H1 (cell line): ENCODE data around the gene EML4. TPM values are rescaled to one million over a fixed set of nuclear protein-coding genes. Genes with fewer than 3 reads are reported as not detected.

Source experiments
- CTCF ChIA-PET: fragments of 300-600 bp; sonication (Branson Sonifier 250); formaldehyde crosslinking; loops from one replicate; lab custom pipeline; 2021; ENCODE audit not compliant: partially characterized antibody; lab: Charles Lee
- POLR2A ChIA-PET: fragments of 300-600 bp; sonication (Branson Sonifier 250); formaldehyde crosslinking; loops from one replicate; lab custom pipeline; 2021; ENCODE audit warnings: inconsistent platforms; ENCODE audit not compliant: partially characterized antibody; lab: Charles Lee
- DNase-seq, 2 experiments: peaks; one replicate each; pipeline versions ENCODE4 v3.0.0 to v3.0.0-alpha.2; 2010 to 2022; ENCODE audit warnings: low spot score in 2 of 2, low read depth in 1 of 2, mixed read lengths in 1 of 2
- FAIRE-seq: peaks from 2 replicates; lab custom pipeline; 2011; peaks lifted over from hg19 to GRCh38; lab: Jason Lieb, UNC
- H2AFZ ChIP-seq: 2 replicates; pipeline ENCODE4 v1.8.1; 2012; ENCODE audit warnings: low read length, inconsistent platforms
- H2AK5ac ChIP-seq: 2 replicates; pipeline ENCODE4 v1.6.1; 2013; ENCODE audit warnings: low read depth, low read length
- H2BK120ac ChIP-seq: replicated peaks from 2 replicates; pipeline ENCODE3; 2013; ENCODE audit warnings: low read depth, low read length, inconsistent platforms
- H2BK12ac ChIP-seq: 2 replicates; pipeline ENCODE4 v1.6.1; 2013; ENCODE audit warnings: low read depth, low read length
- H2BK15ac ChIP-seq: 2 replicates; pipeline ENCODE4 v1.6.1; 2013; ENCODE audit warnings: low read length
- H2BK20ac ChIP-seq: 2 replicates; pipeline ENCODE4 v1.6.1; 2013; ENCODE audit warnings: low read length
- H2BK5ac ChIP-seq: 2 replicates; pipeline ENCODE4 v1.6.1; 2013; ENCODE audit warnings: low read depth, low read length
- H3K14ac ChIP-seq: 2 replicates; pipeline ENCODE4 v1.6.1; 2013; ENCODE audit warnings: inconsistent platforms; ENCODE audit not compliant: insufficient read length
- H3K18ac ChIP-seq: 2 replicates; pipeline ENCODE4 v1.6.1; 2013; ENCODE audit warnings: low read length; ENCODE audit errors: extremely low read depth
- H3K23ac ChIP-seq: 2 replicates; pipeline ENCODE4 v1.6.1; 2013; ENCODE audit warnings: inconsistent platforms; ENCODE audit not compliant: insufficient read length
- H3K23me2 ChIP-seq: 2 replicates; pipeline ENCODE4 v1.6.1; 2013; ENCODE audit warnings: low read depth, low read length
- H3K27ac ChIP-seq: 2 replicates; pipeline ENCODE4 v1.6.1; 2011; ENCODE audit warnings: low read depth, low read length, inconsistent platforms
- H3K27me3 ChIP-seq, 4 experiments: replicated peaks in 1 of 4; 1 replicate in 1 of 4; 2 replicates in 3 of 4; pipeline versions ENCODE4 v1.6.1 to v1.8.1; 2011 to 2013; ENCODE audit warnings: low read length in 3 of 4, mild to moderate bottlenecking in 3 of 4, inconsistent platforms in 2 of 4, mixed read lengths in 2 of 4, moderate library complexity in 1 of 4; ENCODE audit not compliant: control insufficient read depth in 3 of 4, insufficient read depth in 3 of 4; ENCODE audit errors: extremely low read depth in 1 of 4
- H3K36me3 ChIP-seq, 4 experiments: 2 replicates each; pipeline versions ENCODE4 v1.6.1 to v1.8.1; 2011 to 2013; ENCODE audit warnings: mild to moderate bottlenecking in 4 of 4, low read length in 3 of 4, moderate library complexity in 2 of 4, control low read depth in 1 of 4, inconsistent platforms in 1 of 4; ENCODE audit not compliant: insufficient read depth in 4 of 4, control insufficient read depth in 2 of 4
- H3K4ac ChIP-seq: replicated peaks from 2 replicates; pipeline ENCODE3; 2013; ENCODE audit warnings: low read length, low read depth, mixed read lengths, inconsistent platforms; ENCODE audit not compliant: insufficient read length
- H3K4me1 ChIP-seq, 4 experiments: replicated peaks in 1 of 4; 1 replicate in 1 of 4; 2 replicates in 3 of 4; pipeline versions ENCODE4 v1.6.1 to v1.8.1; 2011 to 2013; ENCODE audit warnings: low read length in 3 of 4, inconsistent platforms in 2 of 4, mixed read lengths in 1 of 4; ENCODE audit not compliant: insufficient read depth in 4 of 4, control insufficient read depth in 3 of 4
- H3K4me2 ChIP-seq, 2 experiments: 2 replicates each; pipeline versions ENCODE4 v1.6.1 to v1.8.1; 2011 to 2013; ENCODE audit warnings: low read depth in 2 of 2, low read length in 2 of 2, control low read depth in 1 of 2, inconsistent platforms in 1 of 2, mild to moderate bottlenecking in 1 of 2; ENCODE audit not compliant: insufficient read depth in 1 of 2
- H3K4me3 ChIP-seq, 4 experiments: fragments of 200-600, 300-600 bp in 1 of 4; sonication (generic), shearing (Covaris generic), sonication (Bioruptor Twin) in 1 of 4; 2 replicates each; pipeline versions ENCODE4 v1.5.1 to v1.8.1; 2011 to 2016; ENCODE audit warnings: low read length in 4 of 4, low read depth in 3 of 4, control low read depth in 2 of 4, inconsistent platforms in 2 of 4, mild to moderate bottlenecking in 2 of 4, mixed read lengths in 1 of 4, moderate library complexity in 1 of 4; ENCODE audit not compliant: insufficient read depth in 2 of 4; ENCODE audit errors: extremely low read depth in 1 of 4
- H3K56ac ChIP-seq: replicated peaks from 2 replicates; pipeline ENCODE3; 2013; ENCODE audit warnings: low read depth, mild to moderate bottlenecking, mixed read lengths, low read length, inconsistent platforms; ENCODE audit not compliant: insufficient read length
- H3K79me1 ChIP-seq: 2 replicates; pipeline ENCODE4 v1.6.1; 2013; ENCODE audit warnings: low read depth, low read length, control low read depth
- H3K79me2 ChIP-seq, 2 experiments: 2 replicates each; pipeline versions ENCODE4 v1.6.1 to v1.8.1; 2012 to 2013; ENCODE audit warnings: low read length in 2 of 2, mild to moderate bottlenecking in 2 of 2, inconsistent platforms in 1 of 2; ENCODE audit not compliant: insufficient read depth in 2 of 2, control insufficient read depth in 1 of 2
- H3K9ac ChIP-seq, 4 experiments: replicated peaks in 1 of 4; 1 replicate in 1 of 4; 2 replicates in 3 of 4; pipeline versions ENCODE4 v1.6.1 to v1.8.1; 2011 to 2013; ENCODE audit warnings: low read depth in 3 of 4, low read length in 3 of 4, control low read depth in 2 of 4, mild to moderate bottlenecking in 2 of 4, moderate library complexity in 2 of 4, inconsistent platforms in 1 of 4; ENCODE audit errors: extremely low read depth in 1 of 4
- H3K9me3 ChIP-seq, 2 experiments: 2 replicates each; pipeline versions ENCODE4 v1.6.1 to v1.8.1; 2012 to 2013; ENCODE audit warnings: mild to moderate bottlenecking in 2 of 2, moderate library complexity in 2 of 2, control low read depth in 1 of 2, inconsistent platforms in 1 of 2, low read depth in 1 of 2, low read length in 1 of 2, mixed read lengths in 1 of 2; ENCODE audit not compliant: insufficient read depth in 2 of 2
- H4K20me1 ChIP-seq, 2 experiments: replicated peaks in 1 of 2; 2 replicates each; pipeline versions ENCODE3 to v1.8.1; 2011 to 2013; ENCODE audit warnings: inconsistent platforms in 2 of 2, low read length in 2 of 2, mild to moderate bottlenecking in 1 of 2; ENCODE audit not compliant: insufficient read depth in 2 of 2, control insufficient read depth in 1 of 2
- H4K5ac ChIP-seq: 2 replicates; pipeline ENCODE4 v1.6.1; 2013; ENCODE audit warnings: low read length, low read depth, mixed read lengths, inconsistent platforms; ENCODE audit not compliant: insufficient read length
- H4K8ac ChIP-seq: 2 replicates; pipeline ENCODE4 v1.8.0; 2013; ENCODE audit warnings: mild to moderate bottlenecking, moderate library complexity, low read length, inconsistent platforms; ENCODE audit not compliant: insufficient read depth; ENCODE audit errors: extremely low read depth
- H4K91ac ChIP-seq: replicated peaks from 2 replicates; pipeline ENCODE3; 2013; ENCODE audit warnings: low read length, mixed read lengths, inconsistent platforms; ENCODE audit not compliant: insufficient read length
- BCL11A ChIP-seq, 2 experiments: IDR thresholded peaks; one replicate each; pipeline ENCODE4 v1.6.1; 2011; ENCODE audit warnings: low read depth in 2 of 2, low read length in 2 of 2, mild to moderate bottlenecking in 2 of 2
- CHD2 ChIP-seq: IDR thresholded peaks from 2 replicates; pipeline ENCODE4 v1.6.1; 2012; ENCODE audit warnings: low read length, improper control_type of control experiment
- JUN ChIP-seq: IDR thresholded peaks from 2 replicates; pipeline ENCODE4 v1.6.1; 2011; ENCODE audit warnings: low read depth, mild to moderate bottlenecking, improper control_type of control experiment, low read length
- NRF1 ChIP-seq: IDR thresholded peaks from 2 replicates; pipeline ENCODE4 v1.6.1; 2011; ENCODE audit warnings: mild to moderate bottlenecking, low read depth, low read length, improper control_type of control experiment
- TEAD4 ChIP-seq: IDR thresholded peaks from 2 replicates; pipeline ENCODE4 v1.6.1; 2012; ENCODE audit warnings: low read depth, low read length, inconsistent platforms, mixed read lengths
- USF2 ChIP-seq: IDR thresholded peaks from 2 replicates; pipeline ENCODE4 v1.6.1; 2011; ENCODE audit warnings: low read length, improper control_type of control experiment
- YY1 ChIP-seq: IDR thresholded peaks from 2 replicates; pipeline ENCODE4 v1.6.1; 2011; ENCODE audit warnings: low read depth, mild to moderate bottlenecking, low read length
- polyA plus RNA-seq, 7 experiments: library from polyadenylated mRNA; depleted of rRNA in 3 of 7; stranded (reverse) in 5 of 7; unstranded in 2 of 7; fragments of >200 nt in 5 of 7; fragments of 200-250 nt in 2 of 7; gene quantifications; 1 replicate in 5 of 7; 2 replicates in 1 of 7; 4 replicates in 1 of 7; pipeline versions ENCODE4 v1.2.1 to v1.2.3, GENCODE V29; 2011 to 2013; ENCODE audit warnings: missing spikeins in 2 of 7, mixed read lengths in 2 of 7
- total RNA-seq: library from RNA; stranded (reverse); fragmentation: NEBNext Ultra II Directional; extraction: Animal tissue kit (Norgen Biotek cat#: 25700); gene quantifications from 2 replicates; pipeline ENCODE4 v1.2.1, GENCODE V29; 2021

Gene EML4
- total and polyA plus RNA-seq, 2 of the 8 experiments (the other 6 are each of a cell fraction or from before 2014, with no cell fraction given): 50.1 to 104 TPM

GRCh38 chr2:42198466-42198865 is 29.3 kb downstream of the EML4 start:
- Histone ChIP-seq H2BK20ac (no peak overlapping the region), H4K8ac (no peak overlapping the region), H3K36me3 (no peaks in the 10 kb centered on the region), H3K23ac (no peak overlapping the region), H2BK12ac (no peak overlapping the region), H2BK5ac (no peak overlapping the region), H3K27me3 (no peaks in the 10 kb centered on the region), H3K4me3 (no peak overlapping the region), H4K5ac (no peak overlapping the region), H3K27ac (no peak overlapping the region), H2AK5ac (no peak overlapping the region), H3K4ac (no peak overlapping the region), H4K20me1 (peaks cover 2 to 4% of the 10 kb centered on the region in 2 experiments), H3K18ac (no peak overlapping the region), H3K4me1 (peaks cover 0 to 7% (median 2%) of the 10 kb centered on the region in 4 experiments; a peak in 2 of 7 replicates), H3K9me3 (no peaks in the 10 kb centered on the region), H3K79me2 (peaks cover 8 to 90% of the 10 kb centered on the region in 2 experiments), H2AFZ (no peak overlapping the region), H3K4me2 (no peak overlapping the region), H2BK120ac (no peak overlapping the region), H3K56ac (no peak overlapping the region), H2BK15ac (no peak overlapping the region), H4K91ac (no peak overlapping the region), H3K23me2 (no peaks in the 10 kb centered on the region), H3K14ac (no peak overlapping the region), H3K79me1 (no peaks in the 10 kb centered on the region; the same call in 1 of the 2 replicates), H3K9ac (no peak overlapping the region)
- DNase-seq (no peak), FAIRE-seq (no peak)
- ChIA-PET CTCF (interaction anchor here (1.0 to 1.8 kb wide), 4 partner anchors 98 to 106 kb away, joined by 3 to 10 read pairs (median 4); no protein-coding TSS in a partner anchor), POLR2A (no interaction called here)
- TF ChIP-seq JUN: no peak
- no peak for TF ChIP-seq NRF1
- no peak for TF ChIP-seq YY1
- no peak for TF ChIP-seq BCL11A (IDR thresholded peaks at IDR 0.05; ENCODE audit: low read depth in 2 of 2, low read length in 2 of 2)
- TF ChIP-seq CHD2: no peak
- no peak for TF ChIP-seq TEAD4
- no peak for TF ChIP-seq USF2
